ENCODE results near the gene GID8.
"Not testable (repeated sequence)": the region's sequence is repeated elsewhere in the genome, so short reads cannot be mapped to it uniquely, and the experiment has no call there.

Gene GID8

GRCh38 chr20:62958388-62959100 lies 20.6 kb downstream of the GID8 start:
- DNase-seq (ENCODE audit: low read depth): no peak

GRCh38 chr20:62959101-62959971 lies 21.4 kb downstream of the GID8 start:
- DNase-seq (ENCODE audit: low read depth): no peak

GRCh38 chr20:62959998-62960436 lies 22.1 kb downstream of the GID8 start:
- no peak for DNase-seq (ENCODE audit: low read depth)

GRCh38 chr20:62960446-62961309 lies 22.7 kb downstream of the GID8 start:
- DNase-seq (ENCODE audit: low read depth): not testable (repeated sequence)

GRCh38 chr20:62961310-62961783 lies 23.4 kb downstream of the GID8 start:
- no peak for DNase-seq (ENCODE audit: low read depth)

GRCh38 chr20:62961799-62962198 lies 23.9 kb downstream of the GID8 start:
- no peak for DNase-seq (ENCODE audit: low read depth)

- DNase-seq (ENCODE audit: low read depth): no peak
Observed at GRCh38 chr20:62962221-62962879, 24.4 kb downstream of the GID8 start.

GRCh38 chr20:62962891-62963613 lies 25.1 kb downstream of the GID8 start:
- no peak for DNase-seq (ENCODE audit: low read depth)

- no peak for DNase-seq (ENCODE audit: low read depth)
Observed at GRCh38 chr20:62963614-62964397, 25.9 kb downstream of the GID8 start.

GRCh38 chr20:62964700-62965099 lies 26.8 kb downstream of the GID8 start:
- DNase-seq (ENCODE audit: low read depth): no peak

GRCh38 chr20:62965363-62965771 lies 27.4 kb downstream of the GID8 start:
- no peak for DNase-seq (ENCODE audit: low read depth)

- DNase-seq (ENCODE audit: low read depth): no peak
Observed at GRCh38 chr20:62966212-62967148, 28.5 kb downstream of the GID8 start.

GRCh38 chr20:62967149-62967501 lies 29.2 kb downstream of the GID8 start:
- DNase-seq (ENCODE audit: low read depth): no peak

GRCh38 chr20:62967628-62968351 lies 29.8 kb downstream of the GID8 start:
- DNase-seq (ENCODE audit: low read depth): no peak

- no peak for DNase-seq (ENCODE audit: low read depth)
Observed at GRCh38 chr20:62968378-62969178, 30.6 kb downstream of the GID8 start.

- DNase-seq (ENCODE audit: low read depth): no peak
Observed at GRCh38 chr20:62969179-62969760, 31.3 kb downstream of the GID8 start.

- no peak for DNase-seq (ENCODE audit: low read depth)
Observed at GRCh38 chr20:62969939-62970306, 32.0 kb downstream of the GID8 start.
